Memory B cell (primary cell): Measurements from ENCODE around the gene CDCP1.

Source experiments
- ATAC-seq: fragments of 150-1000 bp; cut with Tn5 transposase; 2 replicates; pipeline ENCODE4 v1.10.0; 2021; ENCODE audit warnings: low read depth, mild to moderate bottlenecking, moderate library complexity
- DNase-seq, 2 donors: peaks; one replicate each; pipeline ENCODE4 v3.0.0; 2022; ENCODE audit warnings: low spot score in 2 of 2
- H3K27ac Mint-ChIP-seq: one replicate; pipeline ENCODE4 v1.8.0; 2022; ENCODE audit warnings: mild to moderate bottlenecking, moderate library complexity, mixed read lengths
- H3K27me3 Mint-ChIP-seq: one replicate; pipeline ENCODE4 v1.8.0; 2022; ENCODE audit warnings: mixed read lengths
- H3K36me3 Mint-ChIP-seq: one replicate; pipeline ENCODE4 v1.8.0; 2022; ENCODE audit warnings: mild to moderate bottlenecking, mixed read lengths
- H3K4me1 Mint-ChIP-seq: one replicate; pipeline ENCODE4 v1.8.0; 2022; ENCODE audit warnings: mixed read lengths
- H3K4me3 Mint-ChIP-seq: one replicate; pipeline ENCODE4 v1.8.0; 2022; ENCODE audit warnings: mild to moderate bottlenecking, moderate library complexity, mixed read lengths
- H3K9me3 Mint-ChIP-seq: one replicate; pipeline ENCODE4 v1.8.0; 2022; ENCODE audit warnings: mixed read lengths

CDCP1 gene

GRCh38 chr3:45120359-45121158 is 25.6 kb downstream of the CDCP1 start:
- DNase-seq, result no peak
- ATAC-seq, result no peak
- H3K4me3 Mint-ChIP-seq, result no peak overlapping the region
- peaks cover 16% of the 10 kb centered on the region for H3K27me3 Mint-ChIP-seq
- no peaks in the 10 kb centered on the region for H3K9me3 Mint-ChIP-seq
- no peak overlapping the region for H3K27ac Mint-ChIP-seq
- no peaks in the 10 kb centered on the region for H3K4me1 Mint-ChIP-seq
- H3K36me3 Mint-ChIP-seq, result no peaks in the 10 kb centered on the region

- H3K4me3 Mint-ChIP-seq, result no peak overlapping the region
- no peak for ATAC-seq
- peaks cover 14% of the 10 kb centered on the region for H3K27me3 Mint-ChIP-seq
- no peak overlapping the region for H3K27ac Mint-ChIP-seq
- DNase-seq, result no peak
- no peaks in the 10 kb centered on the region for H3K36me3 Mint-ChIP-seq
- no peaks in the 10 kb centered on the region for H3K4me1 Mint-ChIP-seq
- H3K9me3 Mint-ChIP-seq, result no peaks in the 10 kb centered on the region
Measured at GRCh38 chr3:45119824-45120358, 26.3 kb downstream of the CDCP1 start.

GRCh38 chr3:45119376-45119775 is 26.8 kb downstream of the CDCP1 start:
- H3K4me1 Mint-ChIP-seq, result no peaks in the 10 kb centered on the region
- peaks cover 12% of the 10 kb centered on the region for H3K27me3 Mint-ChIP-seq
- H3K36me3 Mint-ChIP-seq, result no peaks in the 10 kb centered on the region
- H3K9me3 Mint-ChIP-seq, result no peaks in the 10 kb centered on the region
- no peak for ATAC-seq
- DNase-seq, result no peak
- H3K4me3 Mint-ChIP-seq, result no peak overlapping the region
- no peak overlapping the region for H3K27ac Mint-ChIP-seq

GRCh38 chr3:45118615-45119071 is 27.5 kb downstream of the CDCP1 start:
- no peak for DNase-seq
- Mint-ChIP-seq H3K4me3 (no peak overlapping the region), H3K36me3 (no peaks in the 10 kb centered on the region), H3K27ac (no peak overlapping the region), H3K27me3 (peaks cover 12% of the 10 kb centered on the region), H3K9me3 (no peaks in the 10 kb centered on the region), H3K4me1 (no peaks in the 10 kb centered on the region)
- ATAC-seq, result no peak

- no peak for DNase-seq
- H3K4me1 Mint-ChIP-seq, result no peaks in the 10 kb centered on the region
- no peak overlapping the region for H3K27ac Mint-ChIP-seq
- H3K27me3 Mint-ChIP-seq, result peaks cover 10% of the 10 kb centered on the region
- no peaks in the 10 kb centered on the region for H3K9me3 Mint-ChIP-seq
- no peaks in the 10 kb centered on the region for H3K36me3 Mint-ChIP-seq
- H3K4me3 Mint-ChIP-seq, result no peak overlapping the region
- ATAC-seq, result no peak
Measured at GRCh38 chr3:45116350-45116749, 29.8 kb downstream of the CDCP1 start.

- DNase-seq, result no peak
Measured at GRCh38 chr3:45113625-45114050, 32.5 kb downstream of the CDCP1 start.

GRCh38 chr3:45112939-45113338 is 33.2 kb downstream of the CDCP1 start:
- no peak for DNase-seq
- H3K9me3 Mint-ChIP-seq, result no peaks in the 10 kb centered on the region
- no peaks in the 10 kb centered on the region for H3K4me1 Mint-ChIP-seq
- H3K4me3 Mint-ChIP-seq, result no peak overlapping the region
- no peak for ATAC-seq
- H3K36me3 Mint-ChIP-seq, result no peaks in the 10 kb centered on the region
- H3K27ac Mint-ChIP-seq, result no peak overlapping the region
- peaks cover 9% of the 10 kb centered on the region for H3K27me3 Mint-ChIP-seq

More at GRCh38 chr3:45113625-45114050, 32.5 kb downstream of the CDCP1 start:
- Mint-ChIP-seq H3K36me3 (no peaks in the 10 kb centered on the region), H3K4me3 (no peak overlapping the region), H3K27me3 (peaks cover 10% of the 10 kb centered on the region), H3K9me3 (no peaks in the 10 kb centered on the region), H3K27ac (no peak overlapping the region), H3K4me1 (no peaks in the 10 kb centered on the region)
- no peak for ATAC-seq

- no peaks in the 10 kb centered on the region for H3K4me1 Mint-ChIP-seq
Measured at GRCh38 chr3:45110509-45110833, 35.7 kb downstream of the CDCP1 start.

GRCh38 chr3:45109771-45110508 is 36.2 kb downstream of the CDCP1 start:
- Mint-ChIP-seq H3K27ac (no peak overlapping the region), H3K36me3 (no peaks in the 10 kb centered on the region), H3K4me3 (no peak overlapping the region), H3K9me3 (no peaks in the 10 kb centered on the region), H3K4me1 (no peaks in the 10 kb centered on the region), H3K27me3 (peaks cover 14% of the 10 kb centered on the region)
- DNase-seq, result no peak
- ATAC-seq, result no peak

More at GRCh38 chr3:45110509-45110833, 35.7 kb downstream of the CDCP1 start:
- no peaks in the 10 kb centered on the region for H3K36me3 Mint-ChIP-seq
- H3K4me3 Mint-ChIP-seq, result no peak overlapping the region
- H3K27me3 Mint-ChIP-seq, result peaks cover 14% of the 10 kb centered on the region
- no peaks in the 10 kb centered on the region for H3K9me3 Mint-ChIP-seq
- no peak for ATAC-seq
- DNase-seq, result no peak
- no peak overlapping the region for H3K27ac Mint-ChIP-seq

- peaks cover 2% of the 10 kb centered on the region for H3K9me3 Mint-ChIP-seq
- peaks cover 21% of the 10 kb centered on the region for H3K27me3 Mint-ChIP-seq
Measured at GRCh38 chr3:45106874-45107273, 39.3 kb downstream of the CDCP1 start.

GRCh38 chr3:45105855-45106671 is 40.1 kb downstream of the CDCP1 start:
- no peak overlapping the region for H3K4me3 Mint-ChIP-seq
- H3K4me1 Mint-ChIP-seq, result no peaks in the 10 kb centered on the region
- ATAC-seq (no peak), DNase-seq (no peak)
- H3K27me3 Mint-ChIP-seq, result peaks cover 21% of the 10 kb centered on the region
- no peak overlapping the region for H3K27ac Mint-ChIP-seq
- no peaks in the 10 kb centered on the region for H3K36me3 Mint-ChIP-seq
- peaks cover 2% of the 10 kb centered on the region for H3K9me3 Mint-ChIP-seq

More at GRCh38 chr3:45106874-45107273, 39.3 kb downstream of the CDCP1 start:
- no peak for DNase-seq
- Mint-ChIP-seq H3K36me3 (no peaks in the 10 kb centered on the region), H3K4me1 (no peaks in the 10 kb centered on the region), H3K27ac (no peak overlapping the region), H3K4me3 (no peak overlapping the region)
- no peak for ATAC-seq

- Mint-ChIP-seq H3K27me3 (peaks cover 19% of the 10 kb centered on the region), H3K4me3 (no peak overlapping the region), H3K9me3 (peaks cover 2% of the 10 kb centered on the region), H3K36me3 (no peaks in the 10 kb centered on the region), H3K27ac (no peak overlapping the region), H3K4me1 (no peaks in the 10 kb centered on the region)
- ATAC-seq, result no peak
- DNase-seq, result no peak
Measured at GRCh38 chr3:45104715-45105711, 41.2 kb downstream of the CDCP1 start.
